HepG2 (cell line): Measurements from ENCODE around the gene TCOF1. TPM values are rescaled to one million over a fixed set of nuclear protein-coding genes. Genes with fewer than 3 reads are reported as not detected.

Source experiments
- ATF1 ChIP-seq: IDR thresholded peaks from 2 replicates; pipeline ENCODE4 v1.6.1; 2016; ENCODE audit warnings: mild to moderate bottlenecking, control low read depth
- CC2D1A ChIP-seq: sonication (generic); formaldehyde crosslinking; IDR thresholded peaks from 2 replicates; pipeline ENCODE4 v1.8.1; 2023; ENCODE audit warnings: mild to moderate bottlenecking, missing genetic modification reagents
- EZH2 ChIP-seq: conservative IDR thresholded peaks from 2 replicates; pipeline ENCODE4 v1.6.1; 2012; ENCODE audit warnings: mild to moderate bottlenecking, low read depth, low read length, moderate library complexity
- FOXA1 ChIP-seq, 2 experiments: fragments of 450-650 bp in 1 of 2; sonication (generic) in 1 of 2; formaldehyde crosslinking in 1 of 2; IDR thresholded peaks; 2 replicates each; pipeline versions ENCODE4 v1.4.0 to v1.6.1; 2016 to 2020; ENCODE audit warnings: missing genetic modification reagents in 1 of 2
- GTF2F1 ChIP-seq: fragments of 150-350 bp; IDR thresholded peaks from 2 replicates; pipeline ENCODE4 v1.6.1; 2014; ENCODE audit warnings: low read length
- HDAC2 ChIP-seq: sonication (generic); formaldehyde crosslinking; IDR thresholded peaks from 2 replicates; pipeline ENCODE4 v1.4.0; 2020; ENCODE audit warnings: missing genetic modification reagents
- PLRG1 ChIP-seq: fragments of 450-650 bp; conservative IDR thresholded peaks from 2 replicates; pipeline ENCODE4 v1.6.1; 2016
- SIX4 ChIP-seq: sonication (generic); formaldehyde crosslinking; IDR thresholded peaks from 2 replicates; pipeline ENCODE4 v1.4.0; 2020; ENCODE audit warnings: missing genetic modification reagents
- SMAD3 ChIP-seq: sonication (generic); formaldehyde crosslinking; IDR thresholded peaks from 2 replicates; pipeline ENCODE4 v1.4.0; 2020; ENCODE audit warnings: missing genetic modification reagents
- SRSF1 ChIP-seq: fragments of 200-400 bp; formaldehyde crosslinking; optimal IDR thresholded peaks from 2 replicates; pipeline ENCODE3; 2017; ENCODE audit warnings: mild to moderate bottlenecking, low read depth, low read length, moderate library complexity
- ZC3H4 ChIP-seq: sonication (generic); formaldehyde crosslinking; IDR thresholded peaks from 2 replicates; pipeline ENCODE4 v1.4.0; 2020; ENCODE audit warnings: missing genetic modification reagents, borderline replicate concordance
- ZFP62 ChIP-seq: sonication (generic); formaldehyde crosslinking; IDR thresholded peaks from 2 replicates; pipeline ENCODE4 v1.4.0; 2020; ENCODE audit warnings: missing genetic modification reagents
- ZMAT3 ChIP-seq: sonication (generic); formaldehyde crosslinking; conservative IDR thresholded peaks from 2 replicates; pipeline ENCODE4 v1.7.0; 2021; ENCODE audit warnings: missing genetic modification reagents
- ZNF614 ChIP-seq: IDR thresholded peaks from 2 replicates; pipeline ENCODE4 v1.6.1; 2018; ENCODE audit warnings: missing biosample characterization, missing genetic modification reagents, inconsistent platforms, borderline replicate concordance
- ZNF83 ChIP-seq: sonication (generic); formaldehyde crosslinking; IDR thresholded peaks from 2 replicates; pipeline ENCODE4 v1.4.0; 2020; ENCODE audit warnings: missing genetic modification reagents, mild to moderate bottlenecking, borderline replicate concordance
- ZNF879 ChIP-seq: sonication (generic); formaldehyde crosslinking; IDR thresholded peaks from 2 replicates; pipeline ENCODE4 v1.8.1; 2023; ENCODE audit warnings: missing genetic modification reagents
- polyA plus RNA-seq, 8 experiments: library from polyadenylated mRNA; depleted of rRNA in 3 of 8; stranded (reverse) in 7 of 8; unstranded in 1 of 8; fragments of >200 nt; fragmentation: Illumina TruSeq in 4 of 8; extraction: Trizol in 4 of 8; gene quantifications; 2 replicates each; pipeline versions ENCODE4 v1.2.1 to v1.2.3, GENCODE V29; 2011 to 2016; ENCODE audit warnings: low read depth in 4 of 8, missing spikeins in 1 of 8, mixed read lengths in 1 of 8; ENCODE audit not compliant: insufficient read depth in 1 of 8
- total RNA-seq, 5 experiments: library from RNA; depleted of rRNA; stranded (reverse); fragments of >200 nt; fragmentation: Illumina TruSeq; extraction: Trizol; gene quantifications; 2 replicates each; pipeline ENCODE4 v1.2.3, GENCODE V29; 2016; ENCODE audit warnings: low read depth in 1 of 5
- TF ChIP-seq, protein P1 (sequence below): sonication (generic); formaldehyde crosslinking; IDR thresholded peaks from 2 replicates; pipeline ENCODE4 v1.4.0; 2020; ENCODE audit warnings: mild to moderate bottlenecking, missing genetic modification reagents, borderline replicate concordance
- TF ChIP-seq, protein P2 (sequence below): sonication (generic); formaldehyde crosslinking; IDR thresholded peaks from 2 replicates; pipeline ENCODE4 v1.8.0; 2022; ENCODE audit warnings: missing genetic modification reagents, mild to moderate bottlenecking, borderline replicate concordance
- TF ChIP-seq, protein P3 (sequence below): sonication (generic); formaldehyde crosslinking; IDR thresholded peaks from 2 replicates; pipeline ENCODE4 v1.5.1; 2020; ENCODE audit warnings: mild to moderate bottlenecking, moderate library complexity, missing genetic modification reagents
- TF ChIP-seq, protein P4 (sequence below): sonication (generic); formaldehyde crosslinking; IDR thresholded peaks from 2 replicates; pipeline ENCODE4 v1.8.1; 2023; ENCODE audit warnings: missing genetic modification reagents, mild to moderate bottlenecking, borderline replicate concordance
- TF ChIP-seq, protein P5 (sequence below): IDR thresholded peaks from 2 replicates; pipeline ENCODE4 v1.6.1; 2016; ENCODE audit warnings: low read depth

TCOF1 gene
- total and polyA plus RNA-seq, 2 of the 13 experiments (the other 11 are each of a cell fraction or from before 2014, with no cell fraction given): 10.1 to 41.6 TPM

DNA sequence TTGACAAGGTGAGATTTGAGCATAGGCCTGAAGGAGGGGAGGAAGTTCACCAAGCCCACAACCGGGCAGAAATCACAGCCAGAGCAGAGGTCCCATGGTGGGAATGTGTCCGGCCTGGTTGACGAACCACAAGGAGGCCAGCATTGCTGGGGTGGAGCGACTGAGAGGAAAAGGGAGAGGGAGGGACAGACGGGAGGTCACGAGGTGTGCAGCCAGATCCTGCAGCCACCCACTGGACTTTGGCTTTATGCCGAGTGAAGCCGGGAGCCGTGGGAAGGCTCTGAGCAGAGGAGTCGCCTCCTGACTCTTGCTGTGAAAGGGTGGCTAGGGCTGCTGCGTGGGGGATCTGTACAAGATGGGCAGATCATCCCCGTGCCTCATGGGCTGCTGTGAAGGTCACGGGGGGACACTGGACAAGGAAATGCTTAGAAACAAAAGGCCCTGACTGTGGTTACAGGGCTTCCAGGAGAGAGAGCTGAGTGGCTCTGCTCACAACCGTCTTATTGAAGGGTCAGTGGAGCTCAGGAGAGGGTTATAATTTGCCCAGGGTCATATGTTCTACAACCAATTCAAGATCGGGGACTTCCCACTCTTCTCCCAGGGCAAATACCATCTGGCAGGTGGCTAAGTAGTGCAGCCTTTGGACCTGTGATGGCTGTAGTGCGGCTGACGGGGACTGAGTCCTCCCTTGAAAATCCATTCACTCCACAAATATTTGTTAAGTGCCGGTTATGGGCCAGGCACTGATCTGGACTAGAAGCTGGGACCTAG is 70.8 kb downstream of the TCOF1 start (continued):
- TF ChIP-seq ZNF614 (CRISPR knock-in tag) (no peak), GTF2F1 (no peak), HDAC2 (CRISPR knock-in tag) (peak; percentile 22; the same call in 1 of the 2 replicates), FOXA1 (IDR thresholded peaks at IDR 0.05) (no peak), FOXA1 (CRISPR knock-in tag; IDR thresholded peaks at IDR 0.05) (no peak; the same call in 1 of the 2 replicates), SIX4 (CRISPR knock-in tag) (no peak), SRSF1 (peak; percentile 9), EZH2 (no peak), ZFP62 (CRISPR knock-in tag) (no peak), PLRG1 (no peak), ZNF879 (no peak), CC2D1A (CRISPR knock-in tag) (no peak), ATF1 (CRISPR knock-in tag) (no peak), SMAD3 (CRISPR knock-in tag) (peak; percentile 67), ZMAT3 (CRISPR knock-in tag) (no peak), ZC3H4 (CRISPR knock-in tag) (no peak), ZNF83 (CRISPR knock-in tag) (no peak)
- TF ChIP-seq, protein P1, sequence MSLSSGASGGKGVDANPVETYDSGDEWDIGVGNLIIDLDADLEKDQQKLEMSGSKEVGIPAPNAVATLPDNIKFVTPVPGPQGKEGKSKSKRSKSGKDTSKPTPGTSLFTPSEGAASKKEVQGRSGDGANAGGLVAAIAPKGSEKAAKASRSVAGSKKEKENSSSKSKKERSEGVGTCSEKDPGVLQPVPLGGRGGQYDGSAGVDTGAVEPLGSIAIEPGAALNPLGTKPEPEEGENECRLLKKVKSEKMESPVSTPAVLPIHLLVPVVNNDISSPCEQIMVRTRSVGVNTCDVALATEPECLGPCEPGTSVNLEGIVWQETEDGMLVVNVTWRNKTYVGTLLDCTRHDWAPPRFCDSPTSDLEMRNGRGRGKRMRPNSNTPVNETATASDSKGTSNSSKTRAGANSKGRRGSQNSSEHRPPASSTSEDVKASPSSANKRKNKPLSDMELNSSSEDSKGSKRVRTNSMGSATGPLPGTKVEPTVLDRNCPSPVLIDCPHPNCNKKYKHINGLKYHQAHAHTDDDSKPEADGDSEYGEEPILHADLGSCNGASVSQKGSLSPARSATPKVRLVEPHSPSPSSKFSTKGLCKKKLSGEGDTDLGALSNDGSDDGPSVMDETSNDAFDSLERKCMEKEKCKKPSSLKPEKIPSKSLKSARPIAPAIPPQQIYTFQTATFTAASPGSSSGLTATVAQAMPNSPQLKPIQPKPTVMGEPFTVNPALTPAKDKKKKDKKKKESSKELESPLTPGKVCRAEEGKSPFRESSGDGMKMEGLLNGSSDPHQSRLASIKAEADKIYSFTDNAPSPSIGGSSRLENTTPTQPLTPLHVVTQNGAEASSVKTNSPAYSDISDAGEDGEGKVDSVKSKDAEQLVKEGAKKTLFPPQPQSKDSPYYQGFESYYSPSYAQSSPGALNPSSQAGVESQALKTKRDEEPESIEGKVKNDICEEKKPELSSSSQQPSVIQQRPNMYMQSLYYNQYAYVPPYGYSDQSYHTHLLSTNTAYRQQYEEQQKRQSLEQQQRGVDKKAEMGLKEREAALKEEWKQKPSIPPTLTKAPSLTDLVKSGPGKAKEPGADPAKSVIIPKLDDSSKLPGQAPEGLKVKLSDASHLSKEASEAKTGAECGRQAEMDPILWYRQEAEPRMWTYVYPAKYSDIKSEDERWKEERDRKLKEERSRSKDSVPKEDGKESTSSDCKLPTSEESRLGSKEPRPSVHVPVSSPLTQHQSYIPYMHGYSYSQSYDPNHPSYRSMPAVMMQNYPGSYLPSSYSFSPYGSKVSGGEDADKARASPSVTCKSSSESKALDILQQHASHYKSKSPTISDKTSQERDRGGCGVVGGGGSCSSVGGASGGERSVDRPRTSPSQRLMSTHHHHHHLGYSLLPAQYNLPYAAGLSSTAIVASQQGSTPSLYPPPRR (CRISPR knock-in tag): no peak
- TF ChIP-seq, protein P2, sequence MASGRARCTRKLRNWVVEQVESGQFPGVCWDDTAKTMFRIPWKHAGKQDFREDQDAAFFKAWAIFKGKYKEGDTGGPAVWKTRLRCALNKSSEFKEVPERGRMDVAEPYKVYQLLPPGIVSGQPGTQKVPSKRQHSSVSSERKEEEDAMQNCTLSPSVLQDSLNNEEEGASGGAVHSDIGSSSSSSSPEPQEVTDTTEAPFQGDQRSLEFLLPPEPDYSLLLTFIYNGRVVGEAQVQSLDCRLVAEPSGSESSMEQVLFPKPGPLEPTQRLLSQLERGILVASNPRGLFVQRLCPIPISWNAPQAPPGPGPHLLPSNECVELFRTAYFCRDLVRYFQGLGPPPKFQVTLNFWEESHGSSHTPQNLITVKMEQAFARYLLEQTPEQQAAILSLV (CRISPR knock-in tag): peak; percentile 54; the same call in 1 of the 2 replicates
- TF ChIP-seq, protein P3, sequence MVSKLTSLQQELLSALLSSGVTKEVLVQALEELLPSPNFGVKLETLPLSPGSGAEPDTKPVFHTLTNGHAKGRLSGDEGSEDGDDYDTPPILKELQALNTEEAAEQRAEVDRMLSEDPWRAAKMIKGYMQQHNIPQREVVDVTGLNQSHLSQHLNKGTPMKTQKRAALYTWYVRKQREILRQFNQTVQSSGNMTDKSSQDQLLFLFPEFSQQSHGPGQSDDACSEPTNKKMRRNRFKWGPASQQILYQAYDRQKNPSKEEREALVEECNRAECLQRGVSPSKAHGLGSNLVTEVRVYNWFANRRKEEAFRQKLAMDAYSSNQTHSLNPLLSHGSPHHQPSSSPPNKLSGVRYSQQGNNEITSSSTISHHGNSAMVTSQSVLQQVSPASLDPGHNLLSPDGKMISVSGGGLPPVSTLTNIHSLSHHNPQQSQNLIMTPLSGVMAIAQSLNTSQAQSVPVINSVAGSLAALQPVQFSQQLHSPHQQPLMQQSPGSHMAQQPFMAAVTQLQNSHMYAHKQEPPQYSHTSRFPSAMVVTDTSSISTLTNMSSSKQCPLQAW: no peak; the same call in 1 of the 2 replicates
- TF ChIP-seq, protein P4, sequence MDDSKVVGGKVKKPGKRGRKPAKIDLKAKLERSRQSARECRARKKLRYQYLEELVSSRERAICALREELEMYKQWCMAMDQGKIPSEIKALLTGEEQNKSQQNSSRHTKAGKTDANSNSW (CRISPR knock-in tag): no peak
- TF ChIP-seq, protein P5, sequence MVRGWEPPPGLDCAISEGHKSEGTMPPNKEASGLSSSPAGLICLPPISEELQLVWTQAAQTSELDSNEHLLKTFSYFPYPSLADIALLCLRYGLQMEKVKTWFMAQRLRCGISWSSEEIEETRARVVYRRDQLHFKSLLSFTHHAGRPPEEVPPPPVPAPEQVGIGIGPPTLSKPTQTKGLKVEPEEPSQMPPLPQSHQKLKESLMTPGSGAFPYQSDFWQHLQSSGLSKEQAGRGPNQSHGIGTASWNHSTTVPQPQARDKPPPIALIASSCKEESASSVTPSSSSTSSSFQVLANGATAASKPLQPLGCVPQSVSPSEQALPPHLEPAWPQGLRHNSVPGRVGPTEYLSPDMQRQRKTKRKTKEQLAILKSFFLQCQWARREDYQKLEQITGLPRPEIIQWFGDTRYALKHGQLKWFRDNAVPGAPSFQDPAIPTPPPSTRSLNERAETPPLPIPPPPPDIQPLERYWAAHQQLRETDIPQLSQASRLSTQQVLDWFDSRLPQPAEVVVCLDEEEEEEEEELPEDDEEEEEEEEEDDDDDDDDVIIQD (CRISPR knock-in tag): no peak
